Liver (tissue), 9 donors: Measurements from ENCODE around the gene FRK. TPM values are rescaled to one million over a fixed set of nuclear protein-coding genes. Genes with fewer than 3 reads are reported as not detected.

ENCODE experiments used
- DNase-seq: peaks from one replicate; pipeline ENCODE4 v3.0.0-alpha.2; 2017; ENCODE audit warnings: low spot score
- H3K27ac ChIP-seq, 2 donors: one replicate each; pipeline ENCODE4 v1.7.0; 2013; ENCODE audit warnings: inconsistent platforms in 2 of 2, low read length in 2 of 2, control low read depth in 1 of 2, low read depth in 1 of 2, mild to moderate bottlenecking in 1 of 2
- H3K27me3 ChIP-seq, 4 donors: one replicate each; pipeline versions ENCODE4 v1.6.1 to v1.7.0; 2013; ENCODE audit warnings: low read length in 3 of 4, inconsistent platforms in 1 of 4, mild to moderate bottlenecking in 1 of 4, moderate library complexity in 1 of 4; ENCODE audit not compliant: control insufficient read depth in 4 of 4, insufficient read depth in 4 of 4
- H3K36me3 ChIP-seq, 4 donors: one replicate each; pipeline versions ENCODE4 v1.6.1 to v1.7.0; 2013; ENCODE audit warnings: low read length in 3 of 4, mild to moderate bottlenecking in 3 of 4, low read depth in 1 of 4, moderate library complexity in 1 of 4; ENCODE audit not compliant: control insufficient read depth in 4 of 4, insufficient read depth in 3 of 4
- H3K4me1 ChIP-seq, 4 donors: one replicate each; pipeline versions ENCODE4 v1.6.1 to v1.7.0; 2013; ENCODE audit warnings: low read length in 3 of 4, mild to moderate bottlenecking in 3 of 4, moderate library complexity in 1 of 4; ENCODE audit not compliant: control insufficient read depth in 4 of 4, insufficient read depth in 4 of 4
- H3K4me3 ChIP-seq, 3 donors: one replicate each; pipeline versions ENCODE4 v1.6.1 to v1.7.0; 2013; ENCODE audit warnings: low read length in 3 of 3, control low read depth in 1 of 3, low read depth in 1 of 3, mild to moderate bottlenecking in 1 of 3
- H3K9ac ChIP-seq, 2 donors: one replicate each; pipeline ENCODE4 v1.7.0; 2013; ENCODE audit warnings: low read length in 2 of 2, mild to moderate bottlenecking in 2 of 2, moderate library complexity in 2 of 2, control low read depth in 1 of 2, low read depth in 1 of 2
- H3K9me3 ChIP-seq, 4 donors: one replicate each; pipeline versions ENCODE4 v1.6.1 to v1.7.0; 2013; ENCODE audit warnings: low read length in 3 of 4; ENCODE audit not compliant: control insufficient read depth in 4 of 4
- EGR1 ChIP-seq, 2 donors: IDR thresholded peaks; 2 replicates each; pipeline ENCODE4 v1.6.1; 2016 to 2018; ENCODE audit warnings: antibody characterized with exemption in 2 of 2, low read depth in 2 of 2
- FOXA1 ChIP-seq: IDR thresholded peaks from 2 replicates; pipeline ENCODE4 v1.6.1; 2016; ENCODE audit warnings: antibody characterized with exemption
- FOXA2 ChIP-seq: IDR thresholded peaks from 2 replicates; pipeline ENCODE4 v1.6.1; 2016; ENCODE audit warnings: antibody characterized with exemption
- GABPA ChIP-seq, 2 donors: IDR thresholded peaks in 1 of 2; conservative IDR thresholded peaks in 1 of 2; 2 replicates each; pipeline ENCODE4 v1.6.1; 2016; ENCODE audit warnings: antibody characterized with exemption in 2 of 2, mild to moderate bottlenecking in 1 of 2, moderate library complexity in 1 of 2
- HNF4A ChIP-seq, 2 donors: conservative IDR thresholded peaks; 2 replicates each; pipeline ENCODE4 v1.6.1; 2016; ENCODE audit warnings: antibody characterized with exemption in 2 of 2, mild to moderate bottlenecking in 2 of 2
- HNF4G ChIP-seq: IDR thresholded peaks from 2 replicates; pipeline ENCODE4 v1.6.1; 2016; ENCODE audit warnings: antibody characterized with exemption
- JUND ChIP-seq, 2 donors: IDR thresholded peaks; 2 replicates each; pipeline ENCODE4 v1.6.1; 2016; ENCODE audit warnings: antibody characterized with exemption in 2 of 2
- NR2F2 ChIP-seq: IDR thresholded peaks from 2 replicates; pipeline ENCODE4 v1.6.1; 2016; ENCODE audit warnings: antibody characterized with exemption
- RAD21 ChIP-seq, 2 donors: IDR thresholded peaks; 2 replicates each; pipeline ENCODE4 v1.6.1; 2016; ENCODE audit warnings: antibody characterized with exemption in 2 of 2, mild to moderate bottlenecking in 2 of 2
- RXRA ChIP-seq, 2 donors: IDR thresholded peaks; 2 replicates each; pipeline ENCODE4 v1.6.1; 2017 to 2018; ENCODE audit warnings: antibody characterized with exemption in 2 of 2, mild to moderate bottlenecking in 1 of 2
- SP1 ChIP-seq: IDR thresholded peaks from 2 replicates; pipeline ENCODE4 v1.6.1; 2018; ENCODE audit warnings: antibody characterized with exemption, mild to moderate bottlenecking
- TAF1 ChIP-seq: conservative IDR thresholded peaks from 2 replicates; pipeline ENCODE4 v1.6.1; 2016; ENCODE audit warnings: antibody characterized with exemption, mild to moderate bottlenecking
- YY1 ChIP-seq: IDR thresholded peaks from 2 replicates; pipeline ENCODE4 v1.6.1; 2016; ENCODE audit warnings: antibody characterized with exemption, mild to moderate bottlenecking
- WGBS: extraction: QIAGEN DNeasy Blood & Tissue Kit; methylation state at CpG from one replicate; pipeline ENCODE4 v1.1.7; 2013; 5-methylcytosine and 5-hydroxymethylcytosine counted together
- polyA plus RNA-seq, 2 donors: library from polyadenylated mRNA; stranded (reverse) in 1 of 2; unstranded in 1 of 2; fragments of 200-250 nt in 1 of 2; fragments of >200 nt in 1 of 2; fragmentation: Nextera tagmentation in 1 of 2; extraction: Ambion mirVana in 1 of 2; gene quantifications; one replicate each; pipeline versions ENCODE4 v1.2.1 to v1.2.3, GENCODE V29; 2013 to 2015
- total RNA-seq, 2 donors: library from RNA; depleted of rRNA; stranded (reverse); fragments of >200 nt; gene quantifications; one replicate each; pipeline ENCODE4 v1.2.3, GENCODE V29; 2014
- TF ChIP-seq, protein P1 (sequence below): IDR thresholded peaks from 2 replicates; pipeline ENCODE4 v1.6.1; 2016; ENCODE audit warnings: antibody characterized with exemption
- TF ChIP-seq, protein P2 (sequence below): IDR thresholded peaks from 2 replicates; pipeline ENCODE4 v1.6.1; 2016; ENCODE audit warnings: antibody characterized with exemption
- TF ChIP-seq, protein P3 (sequence below): IDR thresholded peaks from 2 replicates; pipeline ENCODE4 v1.6.1; 2016; ENCODE audit warnings: antibody characterized with exemption, mild to moderate bottlenecking
- TF ChIP-seq, protein P4 (sequence below): IDR thresholded peaks from 2 replicates; pipeline ENCODE4 v1.6.1; 2016; ENCODE audit warnings: antibody characterized with exemption
- TF ChIP-seq, protein P5 (sequence below): fragments of 150-350 bp; IDR thresholded peaks from 2 replicates; pipeline ENCODE4 v1.5.1; 2017; ENCODE audit warnings: improper control_type of control experiment, low read depth, low read length; ENCODE audit not compliant: missing input control
- donor health status: healthy.
- donor health status: healthy.
- donor health status: healthy.
- donor health status: healthy.
- donor health status: healthy.

FRK gene
- total and polyA plus RNA-seq, 4 donors, result 3.6 to 26.8 (median 5.3) TPM

DNA sequence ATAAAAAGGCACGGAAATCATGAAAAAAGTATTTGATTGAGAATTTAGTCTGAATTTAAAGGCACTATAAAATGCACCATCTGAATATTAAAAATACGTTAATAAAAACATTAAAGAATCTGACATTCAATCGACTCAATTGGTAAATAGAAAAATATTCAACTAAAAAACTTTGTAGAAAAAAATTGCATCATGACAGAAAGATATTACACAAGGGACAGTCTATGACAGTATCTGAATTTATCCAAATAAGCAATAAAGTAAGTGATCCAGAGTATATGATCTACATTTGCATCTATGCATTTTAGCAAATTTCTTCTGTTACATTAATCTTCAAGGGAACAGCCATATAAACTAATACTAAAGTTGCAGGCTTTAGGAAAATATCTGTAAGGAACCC, 9.4 kb downstream of the FRK start:
- Histone ChIP-seq H3K9me3 (no peaks in the 10 kb centered on the region), H3K36me3 (no peaks in the 10 kb centered on the region), H3K4me3 (no peak overlapping the region), H3K9ac (no peak overlapping the region), H3K27ac (no peak overlapping the region), H3K27me3 (no peaks in the 10 kb centered on the region), H3K4me1 (peaks cover 2 to 13% (median 4%) of the 10 kb centered on the region in 4 donors)
- no peak for DNase-seq
- TF ChIP-seq FOXA2 (no peak), GABPA (IDR thresholded peaks at IDR 0.05 in 1 of 2, conservative IDR thresholded peaks at IDR 0.05 in 1 of 2) (no peak), TAF1 (no peak), HNF4A (conservative IDR thresholded peaks at IDR 0.05) (no peak), YY1 (no peak), JUND (IDR thresholded peaks at IDR 0.05) (no peak), NR2F2 (no peak), SP1 (no peak)
- TF ChIP-seq, protein P1, sequence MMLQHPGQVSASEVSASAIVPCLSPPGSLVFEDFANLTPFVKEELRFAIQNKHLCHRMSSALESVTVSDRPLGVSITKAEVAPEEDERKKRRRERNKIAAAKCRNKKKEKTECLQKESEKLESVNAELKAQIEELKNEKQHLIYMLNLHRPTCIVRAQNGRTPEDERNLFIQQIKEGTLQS, result no peak
- TF ChIP-seq, protein P2, sequence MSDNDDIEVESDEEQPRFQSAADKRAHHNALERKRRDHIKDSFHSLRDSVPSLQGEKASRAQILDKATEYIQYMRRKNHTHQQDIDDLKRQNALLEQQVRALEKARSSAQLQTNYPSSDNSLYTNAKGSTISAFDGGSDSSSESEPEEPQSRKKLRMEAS, result no peak
- TF ChIP-seq, protein P3, sequence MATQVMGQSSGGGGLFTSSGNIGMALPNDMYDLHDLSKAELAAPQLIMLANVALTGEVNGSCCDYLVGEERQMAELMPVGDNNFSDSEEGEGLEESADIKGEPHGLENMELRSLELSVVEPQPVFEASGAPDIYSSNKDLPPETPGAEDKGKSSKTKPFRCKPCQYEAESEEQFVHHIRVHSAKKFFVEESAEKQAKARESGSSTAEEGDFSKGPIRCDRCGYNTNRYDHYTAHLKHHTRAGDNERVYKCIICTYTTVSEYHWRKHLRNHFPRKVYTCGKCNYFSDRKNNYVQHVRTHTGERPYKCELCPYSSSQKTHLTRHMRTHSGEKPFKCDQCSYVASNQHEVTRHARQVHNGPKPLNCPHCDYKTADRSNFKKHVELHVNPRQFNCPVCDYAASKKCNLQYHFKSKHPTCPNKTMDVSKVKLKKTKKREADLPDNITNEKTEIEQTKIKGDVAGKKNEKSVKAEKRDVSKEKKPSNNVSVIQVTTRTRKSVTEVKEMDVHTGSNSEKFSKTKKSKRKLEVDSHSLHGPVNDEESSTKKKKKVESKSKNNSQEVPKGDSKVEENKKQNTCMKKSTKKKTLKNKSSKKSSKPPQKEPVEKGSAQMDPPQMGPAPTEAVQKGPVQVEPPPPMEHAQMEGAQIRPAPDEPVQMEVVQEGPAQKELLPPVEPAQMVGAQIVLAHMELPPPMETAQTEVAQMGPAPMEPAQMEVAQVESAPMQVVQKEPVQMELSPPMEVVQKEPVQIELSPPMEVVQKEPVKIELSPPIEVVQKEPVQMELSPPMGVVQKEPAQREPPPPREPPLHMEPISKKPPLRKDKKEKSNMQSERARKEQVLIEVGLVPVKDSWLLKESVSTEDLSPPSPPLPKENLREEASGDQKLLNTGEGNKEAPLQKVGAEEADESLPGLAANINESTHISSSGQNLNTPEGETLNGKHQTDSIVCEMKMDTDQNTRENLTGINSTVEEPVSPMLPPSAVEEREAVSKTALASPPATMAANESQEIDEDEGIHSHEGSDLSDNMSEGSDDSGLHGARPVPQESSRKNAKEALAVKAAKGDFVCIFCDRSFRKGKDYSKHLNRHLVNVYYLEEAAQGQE, result no peak
- WGBS, result 88% methylated on average over 3 of the region's 3 CpGs

DNA sequence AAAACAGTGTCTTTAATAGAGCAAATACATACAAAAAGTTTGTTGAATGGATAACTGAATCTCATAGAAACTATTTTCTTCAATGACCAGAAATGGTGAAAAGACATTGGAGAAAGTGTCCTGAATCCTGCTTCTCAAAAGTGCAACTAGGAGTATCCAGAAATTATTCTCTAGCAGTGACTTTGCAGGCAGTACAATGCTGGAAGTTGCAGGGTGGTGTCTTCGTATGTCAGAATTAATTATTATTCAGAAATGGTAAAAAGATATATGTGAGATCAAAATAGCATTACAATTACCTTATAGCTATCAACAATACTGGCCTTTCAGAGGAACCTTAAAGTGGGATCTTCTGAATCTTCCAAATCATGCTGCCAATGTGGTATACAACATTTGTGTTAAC, 10.0 kb downstream of the FRK start:
- H3K27ac ChIP-seq, result no peak overlapping the region
- peaks cover 0 to 9% (median 4%) of the 10 kb centered on the region in 4 donors for H3K4me1 ChIP-seq
- DNase-seq, result no peak
- TF ChIP-seq, protein P4, sequence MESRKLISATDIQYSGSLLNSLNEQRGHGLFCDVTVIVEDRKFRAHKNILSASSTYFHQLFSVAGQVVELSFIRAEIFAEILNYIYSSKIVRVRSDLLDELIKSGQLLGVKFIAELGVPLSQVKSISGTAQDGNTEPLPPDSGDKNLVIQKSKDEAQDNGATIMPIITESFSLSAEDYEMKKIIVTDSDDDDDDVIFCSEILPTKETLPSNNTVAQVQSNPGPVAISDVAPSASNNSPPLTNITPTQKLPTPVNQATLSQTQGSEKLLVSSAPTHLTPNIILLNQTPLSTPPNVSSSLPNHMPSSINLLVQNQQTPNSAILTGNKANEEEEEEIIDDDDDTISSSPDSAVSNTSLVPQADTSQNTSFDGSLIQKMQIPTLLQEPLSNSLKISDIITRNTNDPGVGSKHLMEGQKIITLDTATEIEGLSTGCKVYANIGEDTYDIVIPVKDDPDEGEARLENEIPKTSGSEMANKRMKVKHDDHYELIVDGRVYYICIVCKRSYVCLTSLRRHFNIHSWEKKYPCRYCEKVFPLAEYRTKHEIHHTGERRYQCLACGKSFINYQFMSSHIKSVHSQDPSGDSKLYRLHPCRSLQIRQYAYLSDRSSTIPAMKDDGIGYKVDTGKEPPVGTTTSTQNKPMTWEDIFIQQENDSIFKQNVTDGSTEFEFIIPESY, result no peak
- TF ChIP-seq RAD21 (IDR thresholded peaks at IDR 0.05), result no peak
- no peak for TF ChIP-seq FOXA1
- TF ChIP-seq EGR1 (IDR thresholded peaks at IDR 0.05; ENCODE audit: low read depth in 2 of 2), result no peak
- TF ChIP-seq, protein P1, result no peak
- TF ChIP-seq NR2F2, result no peak
- TF ChIP-seq, protein P2, result no peak
- TF ChIP-seq RXRA (IDR thresholded peaks at IDR 0.05), result no peak
- TF ChIP-seq FOXA2, result no peak
- TF ChIP-seq SP1, result no peak
- TF ChIP-seq, protein P5, sequence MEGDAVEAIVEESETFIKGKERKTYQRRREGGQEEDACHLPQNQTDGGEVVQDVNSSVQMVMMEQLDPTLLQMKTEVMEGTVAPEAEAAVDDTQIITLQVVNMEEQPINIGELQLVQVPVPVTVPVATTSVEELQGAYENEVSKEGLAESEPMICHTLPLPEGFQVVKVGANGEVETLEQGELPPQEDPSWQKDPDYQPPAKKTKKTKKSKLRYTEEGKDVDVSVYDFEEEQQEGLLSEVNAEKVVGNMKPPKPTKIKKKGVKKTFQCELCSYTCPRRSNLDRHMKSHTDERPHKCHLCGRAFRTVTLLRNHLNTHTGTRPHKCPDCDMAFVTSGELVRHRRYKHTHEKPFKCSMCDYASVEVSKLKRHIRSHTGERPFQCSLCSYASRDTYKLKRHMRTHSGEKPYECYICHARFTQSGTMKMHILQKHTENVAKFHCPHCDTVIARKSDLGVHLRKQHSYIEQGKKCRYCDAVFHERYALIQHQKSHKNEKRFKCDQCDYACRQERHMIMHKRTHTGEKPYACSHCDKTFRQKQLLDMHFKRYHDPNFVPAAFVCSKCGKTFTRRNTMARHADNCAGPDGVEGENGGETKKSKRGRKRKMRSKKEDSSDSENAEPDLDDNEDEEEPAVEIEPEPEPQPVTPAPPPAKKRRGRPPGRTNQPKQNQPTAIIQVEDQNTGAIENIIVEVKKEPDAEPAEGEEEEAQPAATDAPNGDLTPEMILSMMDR, result no peak
- no peak for TF ChIP-seq HNF4G
- no peak for TF ChIP-seq JUND (IDR thresholded peaks at IDR 0.05)
- no peak for TF ChIP-seq YY1
- no peak overlapping the region for H3K4me3 ChIP-seq
- no peaks in the 10 kb centered on the region for H3K9me3 ChIP-seq
- no peaks in the 10 kb centered on the region for H3K27me3 ChIP-seq
- H3K9ac ChIP-seq, result no peak overlapping the region
- 90% methylated on average over 1 of the region's 1 CpG for WGBS
- no peaks in the 10 kb centered on the region for H3K36me3 ChIP-seq
